Activated CD4-positive, alpha-beta T cell treated with anti-CD3 and anti-CD28 coated beads, Interleukin-2, amount 50 U/mL, for 16 hours (primary cell): ENCODE data around the gene ZNF106.
A peak's percentile ranks its signal among the peaks of the same experiment; 100 is the strongest.

Source experiments
- DNase-seq: peaks from one replicate; pipeline ENCODE4 v3.0.0-alpha.2; 2020

ZNF106 gene

DNA sequence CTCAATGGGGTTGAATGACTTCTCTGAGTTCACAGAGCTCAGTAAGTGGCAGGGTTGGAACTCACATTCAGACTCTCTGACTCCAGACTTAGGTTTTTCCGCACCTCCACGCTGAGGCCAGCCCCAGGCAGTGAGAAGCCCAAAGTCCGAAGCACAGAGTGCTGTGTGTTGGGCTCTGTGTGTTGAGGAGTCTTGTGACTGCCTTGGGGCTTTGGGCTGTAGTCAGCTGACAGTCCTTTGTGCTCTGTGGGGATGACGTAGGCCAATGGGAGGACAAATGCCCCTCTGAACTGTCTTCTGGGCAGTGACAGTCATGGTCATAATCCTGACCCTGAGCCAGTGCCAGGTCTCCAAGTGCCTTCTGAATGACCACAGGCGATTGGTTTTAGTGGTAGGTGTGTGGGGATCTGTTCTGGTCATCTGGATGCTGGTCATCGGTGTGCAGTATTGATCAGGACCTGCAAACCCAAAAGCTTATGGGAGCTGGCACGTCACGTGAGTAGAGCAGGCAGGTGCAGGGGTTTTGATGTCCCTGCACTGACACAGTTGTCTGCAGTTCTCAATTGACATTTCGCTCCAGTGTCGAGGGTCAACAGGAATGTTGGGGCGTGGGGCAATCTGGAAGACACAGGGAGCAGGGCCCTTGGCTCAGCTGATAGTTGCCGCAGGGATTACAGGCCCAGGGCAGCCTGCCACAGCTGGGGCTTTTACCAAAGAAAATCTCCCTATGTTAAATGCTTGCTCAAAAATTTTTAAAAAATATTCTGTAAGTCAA lies 86.3 kb downstream of the ZNF106 start:
- no peak for DNase-seq

DNA sequence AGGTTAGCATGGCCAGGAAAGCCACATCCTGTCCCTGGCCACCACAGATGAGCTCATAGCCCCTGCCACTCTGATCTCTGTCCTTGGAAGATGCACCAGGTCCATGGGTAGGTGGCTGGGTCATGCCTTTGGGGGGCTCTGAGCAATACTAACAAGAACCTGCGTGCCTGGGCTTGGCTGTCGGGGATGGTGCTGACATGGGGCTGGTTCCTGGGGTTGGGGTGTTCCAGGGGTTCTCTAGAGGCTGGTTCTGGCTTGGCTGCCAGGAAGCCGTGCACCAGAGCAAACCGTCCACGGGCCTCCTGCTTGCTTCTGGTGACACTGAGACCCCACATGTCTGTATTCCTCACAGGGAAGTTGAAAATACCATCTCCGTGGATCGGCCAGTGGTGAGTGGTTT lies 87.6 kb downstream of the ZNF106 start:
- no peak for DNase-seq

DNA sequence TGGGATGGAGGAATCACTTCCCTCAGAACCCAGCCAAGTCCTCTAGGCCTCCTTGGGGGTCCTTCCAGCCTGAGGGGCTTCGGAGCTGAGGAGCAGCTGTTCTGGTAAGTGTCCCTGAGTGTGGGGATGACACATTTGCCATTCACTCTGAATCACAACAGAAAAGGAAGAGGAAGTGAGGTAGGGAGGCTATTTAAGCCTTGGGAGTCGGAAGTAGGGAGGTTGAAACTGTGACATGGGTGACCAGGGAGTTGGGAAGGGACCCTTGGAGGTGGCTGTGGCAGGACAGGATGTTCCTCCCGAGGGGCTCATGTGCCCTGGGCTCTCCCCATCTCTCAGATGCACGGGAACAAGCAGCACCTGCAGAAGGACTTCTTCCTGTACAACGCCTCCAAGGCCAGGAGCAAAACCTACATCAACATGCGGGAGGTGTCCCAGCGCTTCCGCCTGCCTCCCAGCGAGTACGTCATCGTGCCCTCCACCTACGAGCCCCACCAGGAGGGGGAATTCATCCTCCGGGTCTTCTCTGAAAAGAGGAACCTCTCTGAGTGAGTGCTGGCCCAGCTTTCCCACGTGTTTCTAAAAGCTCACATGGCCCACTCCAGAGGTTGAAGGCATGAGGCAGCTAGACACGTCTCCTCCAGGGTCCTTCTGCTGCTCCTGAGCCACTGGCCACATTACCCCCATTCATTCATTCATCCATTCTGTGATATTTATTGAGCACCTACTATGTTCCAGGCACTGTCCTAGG lies 88.3 kb downstream of the ZNF106 start:
- DNase-seq, result no peak

DNA sequence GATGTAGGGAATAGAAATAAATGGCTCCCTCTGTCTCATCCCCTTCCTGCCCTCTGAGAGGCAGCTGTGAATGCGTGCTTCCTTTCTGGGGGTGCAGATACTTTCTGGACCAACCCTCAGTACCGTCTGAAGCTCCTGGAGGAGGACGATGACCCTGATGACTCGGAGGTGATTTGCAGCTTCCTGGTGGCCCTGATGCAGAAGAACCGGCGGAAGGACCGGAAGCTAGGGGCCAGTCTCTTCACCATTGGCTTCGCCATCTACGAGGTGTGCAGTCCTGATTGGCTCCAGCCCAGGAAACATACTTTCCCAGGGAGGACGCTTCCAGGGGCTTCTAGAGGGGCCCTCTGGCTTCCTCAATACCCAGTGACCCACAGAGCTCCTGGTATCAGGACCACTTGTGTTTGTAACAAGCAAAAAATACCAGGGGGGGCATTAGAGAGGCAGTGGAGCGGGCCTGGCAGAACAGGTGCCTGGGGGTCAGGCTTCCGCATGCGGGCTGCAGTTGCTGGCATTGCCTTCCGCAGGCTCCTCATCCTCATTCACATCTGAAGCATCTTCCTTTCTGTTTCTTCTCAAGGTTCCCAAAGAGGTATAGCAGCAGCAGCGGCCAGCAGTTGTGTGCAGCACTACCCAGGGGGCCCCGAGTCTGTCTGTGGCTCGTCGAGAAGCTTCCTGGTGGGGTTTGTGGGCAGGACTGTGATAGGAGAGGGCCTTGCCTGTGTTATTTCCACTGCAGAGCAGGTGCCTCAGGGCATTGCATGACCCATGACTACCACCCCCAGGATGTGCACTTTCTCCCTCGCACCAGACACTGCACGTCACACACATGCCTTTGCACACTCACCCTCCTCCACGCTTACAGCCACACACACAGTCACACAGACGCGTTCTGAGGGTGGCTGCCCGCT lies 89.1 kb downstream of the ZNF106 start:
- peak; percentile 10 for DNase-seq

DNA sequence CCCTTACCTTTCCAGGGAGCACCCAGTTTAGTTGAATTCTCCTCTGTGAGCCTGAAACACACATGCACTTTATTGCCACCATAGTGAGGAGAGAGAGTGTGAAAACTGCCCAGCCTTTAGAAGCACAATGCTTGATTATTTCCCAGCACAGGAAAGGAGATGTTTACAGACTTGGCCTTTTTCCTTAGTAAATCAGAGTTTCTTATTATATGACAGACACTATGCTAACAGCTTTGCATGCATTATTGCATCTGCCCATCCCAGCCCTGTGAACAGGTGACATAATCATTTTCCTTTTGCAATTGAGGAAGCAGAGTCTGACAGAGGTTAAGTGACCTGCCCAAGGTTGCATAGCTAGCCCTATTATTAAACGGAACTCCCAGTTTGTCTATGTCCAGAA lies 95.1 kb downstream of the ZNF106 start:
- DNase-seq, result no peak

DNA sequence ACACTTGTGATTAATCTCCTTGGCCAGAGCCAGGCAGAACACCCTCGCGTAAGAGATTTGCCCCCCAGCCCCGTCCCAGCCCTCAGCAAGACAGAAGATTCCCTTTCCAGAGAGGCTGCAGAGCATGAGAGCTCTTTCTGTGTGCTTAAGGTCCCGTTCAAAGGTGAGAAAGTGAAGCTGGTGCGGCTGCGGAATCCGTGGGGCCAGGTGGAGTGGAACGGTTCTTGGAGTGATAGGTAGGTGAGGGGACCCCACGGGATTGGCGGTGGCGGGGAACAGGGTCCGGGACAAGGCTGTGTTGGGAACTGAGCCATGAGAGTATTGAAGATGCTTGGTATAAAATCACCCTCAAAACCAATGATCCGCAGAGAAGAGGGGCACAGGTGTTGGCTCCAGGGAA lies 96.8 kb downstream of the ZNF106 start:
- no peak for DNase-seq

DNA sequence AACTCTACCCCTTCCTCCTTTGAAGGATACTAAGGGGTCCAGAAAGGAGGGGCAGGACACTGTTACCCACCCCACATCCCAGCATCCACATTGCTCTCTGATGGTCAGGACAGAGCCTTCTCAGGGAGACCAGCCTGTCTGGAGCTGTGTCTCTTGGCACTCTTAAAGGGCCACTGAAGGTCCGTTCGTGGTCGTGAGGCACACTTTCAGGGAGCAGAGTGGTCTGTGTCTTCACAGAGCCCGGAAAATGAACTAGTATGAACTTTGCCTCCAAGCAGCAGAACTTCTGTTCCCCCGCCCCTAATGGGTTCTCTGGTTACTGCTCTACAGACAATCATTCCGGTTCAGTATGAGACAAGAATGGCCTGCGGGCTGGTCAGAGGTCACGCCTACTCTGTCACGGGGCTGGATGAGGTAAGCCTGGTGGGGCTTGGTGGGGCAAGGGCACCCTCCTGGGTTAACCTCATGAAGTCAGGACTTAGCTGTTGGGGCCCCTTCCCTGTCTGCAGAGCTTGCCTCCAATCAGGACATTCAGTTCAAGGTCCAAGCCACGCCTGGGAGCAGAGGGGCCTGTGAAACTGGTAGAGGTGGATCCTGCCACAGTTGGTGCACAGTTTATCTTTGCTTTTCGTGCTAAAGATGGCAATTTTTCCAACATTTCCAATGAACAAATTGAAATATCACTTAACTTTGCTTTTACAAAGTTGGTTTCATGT lies 98.5 kb downstream of the ZNF106 start:
- DNase-seq, result no peak

DNA sequence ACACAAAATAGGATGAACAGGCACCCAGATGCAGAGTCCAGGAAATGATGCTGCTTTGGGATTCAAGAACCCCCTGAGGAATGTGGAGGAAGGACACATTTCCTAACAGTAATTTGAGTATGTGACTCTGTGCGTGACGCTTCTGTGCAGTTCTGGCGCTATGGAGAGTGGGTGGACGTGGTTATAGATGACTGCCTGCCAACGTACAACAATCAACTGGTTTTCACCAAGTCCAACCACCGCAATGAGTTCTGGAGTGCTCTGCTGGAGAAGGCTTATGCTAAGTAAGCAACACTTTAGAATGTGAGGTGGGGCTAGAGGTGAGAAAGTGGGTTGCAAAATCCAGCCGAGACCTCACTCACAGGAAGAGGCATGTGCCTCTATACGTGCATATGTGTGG lies 103.3 kb downstream of the ZNF106 start:
- no peak for DNase-seq

DNA sequence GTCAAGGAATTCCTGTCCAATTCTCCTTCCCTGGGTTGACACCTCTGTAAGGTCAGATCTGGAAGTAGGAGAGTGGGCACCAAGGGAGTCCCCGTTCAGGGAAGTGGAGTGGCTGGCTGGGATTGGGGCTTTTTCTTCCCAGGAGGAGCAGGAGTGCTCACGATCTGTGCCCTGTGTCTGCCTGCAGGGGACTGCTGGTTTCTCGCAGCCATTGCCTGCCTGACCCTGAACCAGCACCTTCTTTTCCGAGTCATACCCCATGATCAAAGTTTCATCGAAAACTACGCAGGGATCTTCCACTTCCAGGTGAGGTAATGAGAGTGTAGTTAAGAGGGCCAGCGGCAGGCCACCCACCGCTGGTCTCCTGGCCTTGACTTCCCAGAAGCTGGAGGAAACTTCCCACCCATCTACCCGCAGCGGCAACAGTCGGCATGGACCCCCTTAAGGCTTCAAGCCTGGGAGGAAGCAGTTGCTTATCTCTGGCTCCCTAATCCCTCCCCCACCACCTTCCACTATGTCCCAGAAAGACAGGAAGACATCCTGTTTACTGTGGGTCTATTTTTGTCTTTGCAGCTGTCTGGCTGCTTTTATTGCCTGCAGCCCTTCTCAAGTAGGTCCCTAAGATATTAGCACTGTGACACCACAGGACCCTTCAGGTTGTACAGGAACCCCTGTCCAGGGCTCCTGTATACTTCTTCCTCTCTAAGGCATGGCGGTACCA lies 104.8 kb downstream of the ZNF106 start:
- no peak for DNase-seq

DNA sequence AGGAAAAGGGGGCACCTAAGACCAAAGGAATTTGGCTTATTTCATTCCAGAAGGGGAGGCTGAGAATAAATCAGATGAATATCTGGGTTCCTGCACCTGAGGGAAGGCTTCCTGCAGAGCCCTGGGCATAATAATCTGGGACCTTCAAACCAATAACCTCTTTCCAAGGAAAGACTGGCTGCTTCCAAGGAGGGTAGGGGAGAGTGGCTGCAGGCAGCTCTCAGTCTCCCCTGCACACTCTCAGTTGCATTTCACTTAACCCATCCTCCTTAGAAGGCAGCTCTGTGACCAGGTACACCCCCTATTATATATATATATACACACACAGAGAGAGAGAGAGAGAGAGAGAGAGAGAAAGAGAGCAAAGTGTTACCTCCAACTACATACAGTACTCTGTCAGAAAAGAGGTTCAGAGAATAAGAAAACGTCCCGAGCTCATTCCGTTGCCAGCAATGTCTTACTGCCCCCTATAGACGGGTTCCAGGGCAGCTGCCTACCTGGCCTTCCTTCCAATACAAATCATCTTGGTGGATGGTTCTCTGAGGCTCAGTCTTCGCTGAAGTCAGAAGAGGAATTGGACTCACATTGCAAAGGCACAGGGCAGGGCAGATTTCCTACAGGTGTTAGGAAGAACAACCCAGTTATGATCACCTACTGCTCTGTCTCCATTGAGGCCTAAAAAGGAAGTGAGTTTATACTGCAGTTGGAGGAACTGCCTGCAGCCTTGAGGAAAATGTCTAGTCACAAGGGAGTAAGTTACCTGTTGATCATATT lies 105.5 kb downstream of the ZNF106 start:
- DNase-seq, result peak; percentile 50

DNA sequence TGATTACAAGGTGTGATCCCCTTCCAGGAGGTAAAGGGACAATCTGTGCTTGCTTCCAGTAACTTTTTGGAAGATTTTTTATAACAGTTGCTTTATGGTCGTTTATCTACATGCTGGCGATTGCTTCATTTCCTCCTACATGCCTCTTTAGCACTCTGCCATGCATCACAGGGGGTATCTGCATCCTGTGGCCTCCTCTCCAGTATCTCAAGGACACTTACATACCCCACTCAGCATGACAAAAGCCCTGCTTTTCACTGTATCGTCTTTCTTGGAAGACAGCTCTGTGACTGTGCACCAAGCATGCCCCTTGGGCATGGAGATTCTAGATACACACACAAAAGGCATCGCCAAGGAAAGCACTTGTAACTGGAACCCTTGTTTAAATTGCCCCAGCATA lies 106.3 kb downstream of the ZNF106 start:
- DNase-seq, result no peak

DNA sequence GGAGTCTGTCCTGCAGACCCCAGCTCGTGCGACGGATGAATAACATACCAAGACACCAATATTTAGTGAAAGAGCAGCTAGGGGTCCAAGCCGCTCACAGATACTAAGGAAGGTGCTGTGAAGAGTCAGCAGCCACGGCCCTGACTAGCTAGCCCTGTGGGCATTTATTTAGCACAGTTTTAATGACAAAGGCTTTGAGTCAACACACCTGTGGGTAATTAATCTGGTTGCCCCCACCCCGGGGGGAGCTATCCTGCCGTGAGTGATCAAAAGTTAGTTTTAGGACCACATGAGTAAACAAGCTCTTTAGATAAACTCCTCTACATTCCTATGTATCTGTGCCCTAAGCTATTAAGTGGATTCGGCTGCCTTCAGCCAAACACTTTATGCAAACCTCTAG lies 112.9 kb downstream of the ZNF106 start:
- DNase-seq, result no peak

DNA sequence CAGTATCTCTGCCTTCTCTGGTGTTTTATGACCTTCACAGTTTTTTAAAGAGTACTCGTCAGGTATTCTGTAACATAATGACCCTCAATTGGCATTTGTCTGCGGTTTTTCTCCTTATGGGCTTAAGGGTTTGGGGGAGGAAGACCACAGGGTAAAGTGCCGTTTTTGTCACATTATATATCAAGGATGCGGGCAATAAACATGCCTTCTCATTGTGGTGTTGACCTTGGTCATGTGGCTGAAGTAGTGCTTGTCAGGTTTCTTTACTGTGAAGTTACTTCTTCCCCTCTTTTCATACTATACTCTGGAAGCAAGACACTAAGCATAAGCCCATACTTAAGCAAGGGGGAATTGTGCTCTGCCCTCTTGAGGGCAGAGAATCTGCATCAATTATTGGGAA lies 115.0 kb downstream of the ZNF106 start:
- no peak for DNase-seq

DNA sequence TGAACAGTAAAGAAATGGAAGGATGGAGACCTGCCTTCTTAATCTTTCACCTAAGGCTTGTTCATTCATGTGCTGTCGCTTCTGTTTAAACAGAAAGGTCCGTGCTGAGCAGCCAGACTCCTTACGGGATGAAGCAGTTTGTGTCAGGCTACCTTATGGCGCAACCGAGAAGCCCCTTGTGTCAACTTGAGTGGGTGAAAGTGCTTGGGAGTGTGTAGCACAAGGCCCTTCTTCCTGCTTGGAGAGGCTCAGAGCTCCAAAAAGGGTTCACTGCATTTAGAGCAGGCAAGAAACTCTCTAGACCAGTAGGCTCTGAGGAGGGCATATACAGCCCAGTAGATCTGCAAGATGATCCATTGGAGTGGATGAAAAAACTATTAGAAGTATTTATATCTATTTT lies 115.7 kb downstream of the ZNF106 start:
- no peak for DNase-seq

DNA sequence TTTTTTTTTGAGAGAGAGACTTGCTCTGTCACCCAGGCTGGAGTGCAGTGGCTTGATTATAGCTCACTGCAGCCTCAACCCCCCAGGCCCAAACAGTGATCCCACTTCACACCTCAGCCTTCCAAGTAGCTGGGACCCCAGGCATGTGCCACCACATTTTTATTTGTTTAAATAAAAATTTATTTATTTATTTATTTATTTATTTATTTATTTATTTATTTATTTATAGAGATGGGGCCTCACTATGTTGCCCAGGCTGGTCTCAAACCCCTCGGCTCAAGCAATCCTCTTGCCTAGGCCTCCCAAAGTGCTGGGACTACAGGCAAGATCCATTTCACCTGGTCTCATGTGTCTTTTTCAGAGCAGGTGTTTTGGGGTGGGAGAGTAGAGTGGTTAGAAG lies 116.1 kb downstream of the ZNF106 start:
- no peak for DNase-seq

DNA sequence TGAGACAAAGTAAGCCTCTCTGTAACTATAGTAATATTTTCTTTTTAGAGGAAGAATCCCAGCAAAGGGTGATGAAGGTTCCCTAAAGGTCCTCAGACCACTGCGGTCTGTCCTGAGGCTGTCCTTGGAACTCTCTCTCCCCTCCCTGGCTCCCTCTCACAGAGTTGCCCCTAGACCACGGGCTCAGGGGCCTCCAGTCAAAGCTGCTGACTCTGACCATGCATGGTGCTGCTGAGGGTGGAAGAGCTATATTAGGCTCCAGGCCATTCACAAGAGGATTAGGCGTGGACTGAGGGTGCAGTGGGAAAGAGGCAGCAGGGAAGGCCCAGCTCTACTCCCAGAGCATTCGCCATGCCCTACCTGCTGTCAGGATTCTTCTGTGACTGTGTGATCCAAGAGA lies 117.0 kb downstream of the ZNF106 start:
- no peak for DNase-seq

DNA sequence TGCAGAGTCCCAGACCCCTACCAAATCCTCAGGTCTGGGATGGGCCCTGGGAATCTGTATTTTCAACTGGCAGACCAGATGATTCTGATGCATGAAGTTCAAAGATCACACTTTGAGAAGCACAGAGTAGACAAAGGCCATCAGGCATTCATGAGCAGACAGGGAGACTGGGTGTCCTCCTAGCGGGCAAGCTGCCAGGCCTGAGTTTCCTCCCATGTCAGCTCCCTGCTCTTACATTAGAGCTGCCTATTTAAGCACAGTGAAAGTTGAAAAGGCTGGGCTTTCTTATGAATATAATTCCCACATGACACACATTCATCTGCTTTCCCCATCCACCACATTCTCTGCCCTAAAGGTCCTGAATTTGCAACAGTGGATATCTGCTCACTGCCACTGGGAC lies 117.7 kb downstream of the ZNF106 start:
- DNase-seq, result no peak

DNA sequence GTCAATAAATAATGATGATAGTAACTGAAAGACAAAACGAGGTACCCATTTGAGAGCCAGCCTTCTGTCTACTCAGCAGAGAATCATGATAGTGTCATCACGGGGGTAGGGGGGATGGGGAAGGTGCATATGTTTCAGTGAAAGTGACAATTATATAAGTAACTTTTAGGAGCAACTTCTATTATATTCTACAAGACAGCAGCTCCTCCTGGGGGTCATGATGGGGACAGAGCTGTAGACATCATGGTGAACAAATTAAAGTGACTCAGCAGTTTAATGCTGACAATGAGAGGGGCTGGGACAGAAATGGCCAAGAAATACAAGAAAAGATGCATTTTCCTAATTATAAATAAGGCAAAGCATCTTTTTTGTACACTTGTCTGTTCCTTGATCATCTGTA lies 119.8 kb downstream of the ZNF106 start:
- DNase-seq, result peak; percentile 17

DNA sequence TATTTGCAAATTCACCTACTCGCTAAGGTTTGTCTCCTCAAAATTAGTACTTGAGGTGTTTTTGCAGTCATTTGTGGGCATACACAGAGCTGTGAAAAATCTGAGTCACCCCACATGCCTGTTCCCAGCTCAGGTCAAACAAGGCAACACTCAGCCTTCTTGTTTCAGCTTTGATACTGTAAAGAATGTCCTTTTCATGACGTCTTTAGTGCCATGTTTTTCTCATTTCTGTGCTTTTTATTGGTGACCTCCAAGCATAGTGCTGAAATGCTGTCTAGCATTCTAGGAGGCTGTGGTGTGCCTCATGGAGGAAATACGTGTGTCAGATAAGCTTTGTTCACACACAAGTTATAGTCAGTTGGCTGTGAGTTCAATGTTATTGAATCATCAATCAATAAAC lies 122.8 kb downstream of the ZNF106 start:
- DNase-seq, result no peak

DNA sequence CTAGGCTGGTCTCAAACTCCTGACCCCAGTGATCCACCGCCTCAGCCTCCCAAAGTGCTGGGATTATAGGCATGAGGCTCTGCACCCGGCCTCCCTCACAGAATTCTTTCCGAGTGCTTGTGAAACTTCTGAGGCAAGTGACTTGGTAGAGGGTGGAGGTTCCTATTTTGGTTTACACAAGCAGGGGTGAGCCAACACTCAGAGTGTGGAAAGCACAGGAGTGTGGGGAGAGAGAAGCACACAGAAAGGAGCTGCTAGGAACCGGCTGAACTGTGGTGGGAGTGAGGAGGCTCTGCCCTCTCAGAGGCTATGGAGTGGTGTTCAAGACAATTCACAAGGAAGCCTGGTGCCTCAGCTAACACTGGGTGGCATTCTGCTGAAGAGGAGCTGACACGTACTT lies 123.9 kb downstream of the ZNF106 start:
- DNase-seq, result no peak

DNA sequence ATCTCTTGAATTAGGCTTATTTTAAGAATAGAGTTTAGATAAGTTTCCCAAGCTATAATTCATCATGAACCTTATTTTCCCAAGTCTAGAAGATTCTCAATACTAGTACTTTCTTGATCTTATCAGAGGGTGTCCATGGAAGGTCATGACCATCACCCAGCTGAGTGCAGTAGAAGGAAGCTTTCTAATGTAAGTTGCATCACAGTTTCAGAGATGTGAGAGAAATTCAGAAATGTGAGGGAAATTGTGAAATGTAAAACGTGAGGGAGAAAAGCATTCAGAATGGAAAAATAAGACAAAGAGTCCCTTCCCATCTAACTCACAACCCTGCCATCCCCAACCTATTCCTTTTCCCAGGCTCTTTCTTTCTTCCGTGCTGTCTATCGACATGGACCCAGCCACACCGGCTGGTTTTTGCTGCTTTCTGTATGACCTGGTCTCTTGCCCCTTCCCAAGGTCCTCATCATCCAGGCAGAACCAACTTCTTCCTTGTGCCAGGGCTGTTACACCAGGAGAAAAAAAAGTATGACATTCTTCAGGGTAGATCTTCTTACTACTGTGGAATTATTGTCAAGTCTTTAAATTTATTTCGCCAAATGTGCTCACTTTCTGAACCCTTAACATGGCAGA lies 124.9 kb downstream of the ZNF106 start:
- DNase-seq, result no peak
